Stimulated activated CD4-positive, alpha-beta T cell treated with anti-CD3 and anti-CD28 coated beads, TNF-alpha, amount 100 ng/mL, for 24 hours (primary cell): ENCODE data around the gene PMF1.
A peak's percentile ranks its signal among the peaks of the same experiment; 100 is the strongest.
"Not testable (repeated sequence)": the region's sequence is repeated elsewhere in the genome, so short reads cannot be mapped to it uniquely, and the experiment has no call there.

Experiments
- DNase-seq, 3 experiments: peaks; one replicate each; pipeline ENCODE4 v3.0.0-alpha.2; 2020; ENCODE audit warnings: low read depth in 3 of 3

Gene PMF1, protein sequence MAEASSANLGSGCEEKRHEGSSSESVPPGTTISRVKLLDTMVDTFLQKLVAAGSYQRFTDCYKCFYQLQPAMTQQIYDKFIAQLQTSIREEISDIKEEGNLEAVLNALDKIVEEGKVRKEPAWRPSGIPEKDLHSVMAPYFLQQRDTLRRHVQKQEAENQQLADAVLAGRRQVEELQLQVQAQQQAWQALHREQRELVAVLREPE

GRCh38 chr1:156212833-156213643 lies at the start of gene PMF1:
Gene PMF1 (plus strand): TSS chr1:156213007. CDS start chr1:156213016, 9 bp downstream.
- peak; percentile 91 to 96 (median 94) for DNase-seq

DNA sequence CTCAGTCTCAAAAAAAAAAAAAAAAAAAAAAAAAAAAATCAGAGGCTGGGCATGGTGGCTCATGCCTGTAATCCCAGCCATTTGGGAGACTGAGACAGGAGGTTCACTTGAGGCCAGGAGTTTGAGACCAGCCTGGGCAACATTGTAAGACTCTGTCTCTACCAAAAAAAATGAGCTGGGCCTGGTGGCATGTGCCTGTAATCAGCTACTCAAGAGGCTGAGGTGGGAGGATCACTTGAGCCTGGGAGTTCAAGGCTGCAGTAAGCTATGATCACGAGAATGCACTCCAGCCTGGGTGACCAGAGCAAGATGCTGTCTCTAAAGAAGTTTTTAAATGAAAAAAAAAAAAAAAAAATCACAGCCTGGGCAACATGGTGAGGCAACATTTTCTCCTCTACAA lies 49.1 kb upstream of the PMF1 start:
- DNase-seq: no peak

- no peak for DNase-seq
Observed at GRCh38 chr1:156164125-156164831, 48.5 kb upstream of the PMF1 start.

DNA sequence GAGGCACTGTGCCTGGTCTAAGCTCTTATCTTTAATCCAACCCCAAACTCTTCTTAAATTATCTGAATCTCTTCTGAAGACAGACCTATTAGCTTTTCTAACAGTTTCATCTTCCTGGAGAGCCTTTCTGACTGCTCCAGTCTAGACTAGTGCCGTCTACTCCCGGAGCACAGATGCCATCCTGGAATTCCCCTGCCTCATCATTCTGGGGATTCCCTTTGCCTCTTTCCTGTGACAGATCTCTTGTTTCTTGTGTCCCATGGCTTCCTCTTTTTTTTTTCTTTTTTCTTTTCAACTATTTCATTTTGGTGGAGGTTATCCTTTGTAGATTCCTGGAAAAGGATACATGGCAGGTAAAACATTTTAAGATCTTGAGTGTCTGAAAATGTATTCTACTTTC lies 47.7 kb upstream of the PMF1 start:
- no peak for DNase-seq

DNA sequence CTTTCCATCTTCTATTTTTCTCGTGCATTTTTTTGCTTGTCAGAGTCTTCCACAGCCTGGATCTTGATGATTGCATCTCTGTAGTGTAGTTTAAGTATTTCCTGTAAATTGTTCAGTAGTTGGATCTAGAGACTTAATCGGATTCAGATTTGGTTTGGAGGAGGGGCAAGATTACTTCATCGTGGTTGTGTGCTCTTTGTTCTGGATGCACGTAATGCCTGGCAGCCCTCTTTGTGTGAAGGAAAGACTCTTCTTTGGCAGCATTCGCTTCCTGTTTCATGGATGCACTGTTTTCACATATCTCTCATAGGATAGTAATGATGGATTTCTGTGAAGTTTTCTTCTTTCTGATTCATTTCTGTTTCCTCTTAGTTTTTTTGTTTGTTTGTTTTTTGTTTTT lies 45.3 kb upstream of the PMF1 start:
- no peak for DNase-seq

DNA sequence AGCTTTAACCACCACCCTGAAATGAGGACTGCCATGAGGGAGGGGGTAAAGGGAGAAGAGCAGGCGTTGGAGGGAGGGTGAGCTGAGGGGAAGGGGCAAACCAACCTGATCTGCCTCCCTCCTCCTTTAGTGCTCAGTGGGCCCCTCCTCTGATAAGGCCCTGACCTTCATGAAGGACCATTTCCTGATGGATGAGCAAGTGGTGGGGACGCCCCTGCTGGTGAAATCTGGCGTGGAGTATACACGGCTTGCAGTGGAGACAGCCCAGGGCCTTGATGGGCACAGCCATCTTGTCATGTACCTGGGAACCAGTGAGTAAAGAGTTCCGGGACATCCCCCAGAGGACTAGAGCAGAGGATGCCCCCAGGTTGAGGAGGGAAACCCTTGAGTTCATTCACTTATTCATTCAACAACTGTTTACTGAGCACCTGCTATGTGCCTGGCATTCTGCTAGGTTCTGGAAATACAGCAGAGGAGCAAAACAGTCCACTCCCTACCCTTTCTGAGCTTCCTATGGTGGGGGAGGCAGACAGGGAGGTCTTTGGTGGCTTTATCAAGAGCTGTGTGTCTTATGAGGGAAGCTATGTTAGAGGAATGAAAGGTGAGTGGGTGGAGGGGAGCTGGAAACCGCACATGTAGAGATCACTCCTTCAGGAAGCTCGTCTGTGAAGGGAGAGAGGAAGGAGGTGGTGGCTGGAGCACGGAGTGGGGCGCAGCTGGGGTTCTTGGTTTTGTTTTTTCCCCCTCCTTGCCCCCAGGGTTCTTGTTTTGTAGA lies 39.9 kb upstream of the PMF1 start:
- no peak for DNase-seq

GRCh38 chr1:156176610-156177210 lies 36.1 kb upstream of the PMF1 start:
- DNase-seq: no peak

- no peak for DNase-seq
Observed at GRCh38 chr1:156177919-156178654, 34.7 kb upstream of the PMF1 start.

- DNase-seq: no peak
Observed at GRCh38 chr1:156180471-156180870, 32.3 kb upstream of the PMF1 start.

DNA sequence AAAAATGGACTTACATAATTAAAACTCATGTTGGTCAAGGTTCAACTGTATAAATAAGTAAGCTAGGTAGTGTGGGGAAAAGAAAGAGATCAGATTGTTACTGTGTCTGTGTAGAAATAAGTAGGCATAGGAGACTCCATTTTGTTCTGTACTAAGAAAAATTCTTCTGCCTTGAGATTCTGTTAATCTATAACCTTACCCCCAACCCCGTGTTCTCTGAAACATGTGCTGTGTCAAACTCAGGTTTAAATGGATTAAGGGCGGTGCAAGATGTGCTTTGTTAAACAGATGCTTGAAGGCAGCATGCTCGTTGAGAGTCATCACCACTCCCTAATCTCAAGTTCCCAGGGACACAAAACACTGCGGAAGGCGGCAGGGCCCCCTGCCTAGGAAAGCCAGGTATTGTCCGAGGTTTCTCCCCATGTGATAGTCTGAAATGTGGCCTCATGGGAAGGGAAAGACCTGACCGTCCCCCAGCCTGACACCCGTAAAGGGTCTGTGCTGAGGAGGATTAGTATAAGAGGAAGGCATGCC lies 31.3 kb upstream of the PMF1 start:
- not testable (repeated sequence) for DNase-seq

- not testable (repeated sequence) for DNase-seq
Observed at GRCh38 chr1:156182010-156182779, 30.6 kb upstream of the PMF1 start.

DNA sequence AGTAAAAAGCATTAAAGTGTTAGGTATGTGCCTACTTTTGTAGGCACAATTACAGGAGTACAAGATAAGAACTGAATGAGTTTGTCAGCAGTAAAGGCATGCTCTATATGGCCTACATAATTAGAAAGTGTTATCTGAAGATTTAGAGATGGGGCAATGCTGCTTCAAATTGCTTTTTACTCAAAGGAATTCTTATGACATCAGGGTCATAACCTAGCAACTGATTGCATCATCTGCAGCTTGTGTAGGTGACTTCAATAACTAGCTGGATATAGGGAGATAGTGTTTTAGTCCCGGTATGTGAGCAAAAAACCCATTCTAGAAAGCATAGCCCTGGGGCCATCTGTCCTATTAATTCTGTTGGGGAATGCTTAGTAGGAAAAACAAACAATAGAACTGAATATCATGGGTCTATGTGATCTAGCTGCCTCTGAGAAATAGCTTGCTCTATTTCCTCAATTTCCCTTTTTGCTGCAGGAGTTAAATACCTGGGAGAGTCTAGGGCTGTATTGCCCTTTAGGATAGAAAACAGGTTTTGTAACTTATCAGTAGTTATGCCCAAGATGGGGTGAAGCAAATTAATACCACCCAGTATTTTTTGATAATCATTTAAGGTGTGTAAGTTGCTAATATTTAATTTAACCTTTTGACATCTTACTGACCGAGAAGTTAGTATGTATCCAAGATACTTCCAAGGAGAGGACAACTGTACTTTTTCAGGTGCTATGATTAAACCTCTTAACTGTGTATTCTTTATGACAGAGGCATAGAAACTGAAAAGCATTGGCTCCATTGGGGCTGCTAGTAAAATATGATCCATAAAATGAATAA lies 26.2 kb upstream of the PMF1 start:
- not testable (repeated sequence) for DNase-seq

GRCh38 chr1:156190265-156190664 lies 22.5 kb upstream of the PMF1 start:
- not testable (repeated sequence) for DNase-seq

DNA sequence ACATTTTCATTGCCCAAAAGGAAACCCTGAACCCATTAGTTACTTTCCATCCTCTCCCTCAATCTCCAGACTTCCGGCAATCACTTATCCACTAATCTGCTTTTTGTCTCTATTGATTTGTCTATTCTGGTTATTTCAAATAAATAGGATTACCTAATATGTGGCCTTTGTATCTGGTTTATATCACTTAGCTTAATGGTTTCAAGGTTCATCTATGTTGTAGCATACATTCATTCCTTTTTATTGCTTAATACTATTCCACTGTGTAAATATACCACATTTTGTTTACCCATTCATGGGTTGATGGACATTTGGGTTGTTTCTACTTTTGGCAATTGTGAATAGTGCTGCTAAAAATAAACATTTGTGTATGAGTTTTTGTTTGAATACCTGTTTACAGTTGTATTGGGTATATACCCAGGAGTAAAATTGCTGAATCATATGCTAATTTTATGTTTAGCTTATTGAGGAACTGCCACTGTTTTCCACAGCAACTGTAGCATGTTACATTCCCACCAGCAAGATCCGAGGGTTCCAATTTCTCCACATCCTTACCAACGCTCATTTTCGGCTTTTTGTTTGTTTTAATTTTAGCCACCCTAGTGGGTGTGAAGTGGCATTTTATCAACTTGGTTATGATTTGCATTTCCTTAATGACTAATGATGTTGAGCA lies 21.4 kb upstream of the PMF1 start:
- DNase-seq: no peak

DNA sequence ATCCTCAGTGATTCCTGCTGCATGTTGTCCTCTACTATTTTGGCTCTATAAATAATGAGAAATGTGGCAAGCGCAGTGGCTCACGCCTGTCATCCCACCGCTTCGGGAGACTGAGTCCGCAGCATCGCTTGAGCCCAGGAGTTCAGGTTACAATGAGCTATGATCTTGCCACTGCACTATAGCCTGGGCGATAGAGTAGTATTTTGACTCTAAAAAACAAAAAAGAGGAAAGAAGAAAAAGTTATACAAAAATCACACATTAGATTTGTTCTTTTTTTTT lies 19.7 kb upstream of the PMF1 start:
- DNase-seq: no peak

DNA sequence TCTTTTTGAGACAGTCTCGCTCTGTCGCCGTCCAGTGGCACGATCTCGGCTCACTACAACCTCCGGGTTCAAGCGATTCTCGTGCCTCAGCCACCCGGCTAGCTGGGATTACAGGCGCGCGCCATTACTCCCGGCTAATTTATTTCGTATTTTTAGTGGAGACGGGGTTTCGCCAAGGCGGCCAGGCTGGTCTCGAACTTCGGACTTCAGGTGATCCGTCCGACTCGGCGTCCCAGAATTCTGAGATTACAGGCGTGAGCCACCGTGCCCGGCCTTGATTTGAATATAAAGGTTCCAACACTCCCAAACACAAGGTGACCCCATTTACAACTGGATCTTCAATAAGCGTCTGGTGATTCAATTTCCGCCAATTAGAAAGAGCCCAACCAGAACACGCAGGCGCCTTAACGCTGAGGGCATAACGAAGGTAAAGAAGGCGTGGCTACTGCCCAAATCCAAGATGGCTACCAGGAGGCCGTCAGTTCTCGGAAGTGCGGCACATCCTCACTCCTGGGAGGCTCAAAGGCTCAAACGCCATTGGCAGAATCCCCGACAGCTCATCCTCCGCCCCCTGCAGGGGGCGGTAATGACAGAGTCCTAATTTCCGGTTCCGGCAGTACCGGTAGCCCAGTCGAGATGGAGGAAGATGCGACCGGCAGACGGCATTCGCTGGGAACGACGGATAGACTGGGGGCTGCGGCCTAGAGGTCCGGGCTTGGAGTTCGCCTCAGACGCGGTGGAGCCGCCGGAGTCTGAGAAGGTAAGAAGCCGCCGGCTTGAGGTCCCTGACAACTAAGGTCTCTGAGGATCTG lies 19.1 kb upstream of the PMF1 start, which contains the start of gene SLC25A44:
Gene SLC25A44, plus strand, starts transcription at position 617 of the 812 bp plus-strand sequence. CDS start 5,744 bp downstream, outside the sequence.
- peak; percentile 92 to 96 (median 95) for DNase-seq

- DNase-seq: no peak
Observed at GRCh38 chr1:156194300-156194652, 18.5 kb upstream of the PMF1 start.

- no peak for DNase-seq
Observed at GRCh38 chr1:156195853-156196252, 17.0 kb upstream of the PMF1 start.
